Lung (tissue), 12 donors: ENCODE data around the gene MTHFD2L. TPM values are rescaled to one million over a fixed set of nuclear protein-coding genes. Genes with fewer than 3 reads are reported as not detected.

Experiments
- ATAC-seq: fragments of 200-7000 bp; cut with Tn5 transposase; one replicate; pipeline ENCODE4 v1.9.1; 2020; ENCODE audit warnings: moderate number of reproducible peaks; ENCODE audit not compliant: insufficient read depth, low FRiP score
- DNase-seq, 3 donors: peaks; one replicate each; pipeline ENCODE4 v3.0.0-alpha.2; 2013 to 2017
- H3K27ac ChIP-seq, 2 donors: one replicate each; pipeline ENCODE4 v1.5.1; 2013; ENCODE audit warnings: mild to moderate bottlenecking in 2 of 2, moderate library complexity in 2 of 2, control low read depth in 1 of 2, inconsistent platforms in 1 of 2, low read depth in 1 of 2, low read length in 1 of 2
- H3K27me3 ChIP-seq, 3 donors: one replicate each; pipeline ENCODE4 v1.5.1; 2013; ENCODE audit warnings: low read length in 2 of 3; ENCODE audit not compliant: control insufficient read depth in 3 of 3, insufficient read depth in 3 of 3
- H3K36me3 ChIP-seq, 4 donors: one replicate each; pipeline ENCODE4 v1.5.1; 2013; ENCODE audit warnings: low read length in 4 of 4, mild to moderate bottlenecking in 1 of 4, moderate library complexity in 1 of 4; ENCODE audit not compliant: control insufficient read depth in 4 of 4, insufficient read depth in 4 of 4
- H3K4me1 ChIP-seq, 5 donors: one replicate each; pipeline ENCODE4 v1.5.1; 2013; ENCODE audit warnings: low read length in 5 of 5, mild to moderate bottlenecking in 2 of 5, moderate library complexity in 1 of 5; ENCODE audit not compliant: control insufficient read depth in 5 of 5, insufficient read depth in 5 of 5
- H3K4me3 ChIP-seq: one replicate; pipeline ENCODE4 v1.5.1; 2013; ENCODE audit warnings: mild to moderate bottlenecking, control low read depth, moderate library complexity
- H3K9ac ChIP-seq, 2 donors: one replicate each; pipeline ENCODE4 v1.5.1; 2013; ENCODE audit warnings: low read length in 2 of 2, control low read depth in 1 of 2; ENCODE audit not compliant: insufficient read depth in 1 of 2
- H3K9me3 ChIP-seq, 4 donors: one replicate each; pipeline ENCODE4 v1.5.1; 2013; ENCODE audit warnings: low read length in 3 of 4, mild to moderate bottlenecking in 1 of 4, moderate library complexity in 1 of 4; ENCODE audit not compliant: control insufficient read depth in 4 of 4, insufficient read depth in 3 of 4
- CTCF ChIP-seq: IDR thresholded peaks from 2 replicates; pipeline ENCODE4 v1.5.1; 2012; ENCODE audit warnings: mild to moderate bottlenecking; ENCODE audit errors: control extremely low read depth, extremely low read depth
- WGBS, 2 donors: extraction: QIAGEN DNeasy Blood & Tissue Kit; methylation state at CpG; one replicate each; pipeline ENCODE4 v1.1.7; 2013; 5-methylcytosine and 5-hydroxymethylcytosine counted together
- polyA plus RNA-seq, 2 donors: library from polyadenylated mRNA; stranded (reverse); fragments of 200-250 nt; gene quantifications; one replicate each; pipeline ENCODE4 v1.2.1, GENCODE V29; 2013
- total RNA-seq, 2 donors: library from RNA; depleted of rRNA in 1 of 2; stranded (reverse); fragments of >200 nt in 1 of 2; gene quantifications; one replicate each; pipeline ENCODE4 v1.2.1, GENCODE V29; 2014 to 2021
- donor health status: control.
- donor health status: control.
- donor health status: Bipolar disorder and iron deficiency.
- donor health status: healthy.
- donor health status: DM: yes; HTN: yes; CAD: no.

MTHFD2L gene
- total and polyA plus RNA-seq, 4 donors, result 11.9 to 32.1 (median 15.4) TPM

DNA sequence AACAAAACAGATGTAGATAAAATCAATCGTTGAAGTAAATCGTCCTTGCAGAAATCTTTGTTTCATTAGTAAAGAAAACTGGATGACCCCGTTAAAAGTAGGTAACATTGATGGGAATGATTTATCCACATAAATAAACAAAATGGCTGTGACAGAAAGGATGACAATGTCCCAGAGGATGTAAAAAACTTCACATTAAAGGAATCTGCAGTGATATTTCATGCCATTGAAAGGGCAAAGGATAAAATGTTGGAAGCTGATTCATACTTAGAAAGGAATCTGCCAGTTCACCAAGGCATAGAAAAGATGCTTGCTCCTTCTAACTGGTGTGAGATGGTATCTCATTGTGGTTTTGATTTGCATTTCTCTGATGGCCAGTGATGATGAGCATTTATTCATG lies 126.1 kb downstream of the MTHFD2L start:
- Histone ChIP-seq H3K4me3 (no peak overlapping the region), H3K27ac (no peak overlapping the region), H3K27me3 (no peaks in the 10 kb centered on the region), H3K9me3 (no peaks in the 10 kb centered on the region), H3K9ac (no peak overlapping the region), H3K4me1 (no peaks in the 10 kb centered on the region), H3K36me3 (peaks cover 0 to 5% (median 0%) of the 10 kb centered on the region in 4 donors)
- DNase-seq (no peak), ATAC-seq (no peak)
- TF ChIP-seq CTCF, result no peak
- WGBS, 2 donors, result 56 to 79% methylated on average over 3 of the region's 3 CpGs

DNA sequence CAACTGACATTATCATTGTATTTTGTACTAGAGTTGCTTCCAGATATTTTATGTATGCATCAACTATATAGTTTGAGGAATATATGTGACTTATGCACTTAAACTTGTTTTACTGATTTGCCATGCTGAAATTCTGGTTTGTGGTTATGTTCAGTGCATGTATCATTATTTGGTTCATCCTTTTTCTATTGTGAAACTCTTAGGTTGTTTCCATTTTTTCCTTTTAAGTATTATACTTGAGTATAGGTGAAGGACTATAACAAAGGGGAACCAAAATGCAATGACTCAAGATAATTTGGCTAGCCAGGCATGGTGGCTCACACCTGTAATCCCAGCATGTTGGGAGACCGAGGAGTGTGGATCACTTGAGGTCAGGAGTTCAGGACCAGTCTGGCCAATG lies 129.2 kb downstream of the MTHFD2L start:
- no peaks in the 10 kb centered on the region for H3K4me1 ChIP-seq
- no peak overlapping the region for H3K27ac ChIP-seq
- H3K9me3 ChIP-seq, result no peaks in the 10 kb centered on the region
- peaks cover 0 to 8% (median 0%) of the 10 kb centered on the region in 4 donors for H3K36me3 ChIP-seq
- DNase-seq (no peak), ATAC-seq (no peak)
- no peak overlapping the region for H3K4me3 ChIP-seq
- no peaks in the 10 kb centered on the region for H3K27me3 ChIP-seq
- 94 to 95% methylated on average over 1 of the region's 1 CpG for WGBS, 2 donors
- TF ChIP-seq CTCF, result no peak
- no peak overlapping the region for H3K9ac ChIP-seq

DNA sequence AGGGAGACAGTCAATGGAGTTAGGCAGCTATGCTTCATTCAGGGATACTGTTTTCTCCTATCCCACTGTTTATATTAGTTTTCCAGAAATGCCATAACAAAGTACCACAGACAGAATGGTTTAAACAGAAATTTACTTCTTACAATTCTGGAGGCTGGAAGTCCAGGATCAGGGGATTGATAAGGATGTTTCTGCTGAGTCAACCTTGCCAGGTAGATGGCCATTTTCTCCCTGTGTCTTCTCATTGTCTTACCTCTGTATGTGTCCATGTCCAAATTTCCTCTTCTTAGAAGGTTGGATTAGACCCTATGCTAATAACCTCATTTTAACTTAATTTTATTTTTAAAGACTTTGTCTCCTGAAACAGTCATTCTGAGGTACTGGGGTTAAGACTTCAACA lies 129.9 kb downstream of the MTHFD2L start:
- no peaks in the 10 kb centered on the region for H3K27me3 ChIP-seq
- H3K9me3 ChIP-seq, result no peaks in the 10 kb centered on the region
- no peak for TF ChIP-seq CTCF
- H3K4me1 ChIP-seq, result no peaks in the 10 kb centered on the region
- no peak overlapping the region for H3K9ac ChIP-seq
- no peak for DNase-seq
- H3K36me3 ChIP-seq, result peaks cover 0 to 8% (median 0%) of the 10 kb centered on the region in 4 donors
- no peak for ATAC-seq
- no peak overlapping the region for H3K27ac ChIP-seq
- no peak overlapping the region for H3K4me3 ChIP-seq

DNA sequence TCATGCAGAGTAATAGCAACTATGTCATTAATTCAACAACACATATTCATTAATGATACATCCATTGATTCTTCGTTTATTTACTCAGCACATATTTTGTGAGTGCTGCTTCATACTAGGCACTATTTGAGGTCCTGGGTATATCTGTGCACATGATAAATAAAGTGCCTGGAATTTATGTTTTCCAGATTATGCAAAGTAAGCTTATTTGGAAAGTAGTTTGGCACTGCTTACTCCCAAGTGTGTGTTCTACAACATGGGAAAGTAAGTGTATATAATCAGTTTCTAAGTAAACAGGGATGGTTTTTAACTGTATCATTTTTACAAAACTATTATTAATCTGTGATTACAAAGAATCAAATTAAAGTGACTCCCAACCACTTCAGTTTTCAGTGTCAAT lies 133.6 kb downstream of the MTHFD2L start:
- 75 to 91% methylated on average over 1 of the region's 1 CpG for WGBS, 2 donors
- Histone ChIP-seq H3K9ac (no peak overlapping the region), H3K27ac (no peak overlapping the region), H3K4me3 (no peak overlapping the region), H3K9me3 (no peaks in the 10 kb centered on the region), H3K4me1 (peaks cover 0 to 3% (median 0%) of the 10 kb centered on the region in 5 donors), H3K27me3 (no peaks in the 10 kb centered on the region), H3K36me3 (peaks cover 0 to 3% (median 0%) of the 10 kb centered on the region in 4 donors)
- DNase-seq (peak in 2 of 3 donors; percentile 68 to 70), ATAC-seq (no peak)
- no peak for TF ChIP-seq CTCF
